K562 (cell line): ENCODE measurements around the gene E2F2. TPM values are rescaled to one million over a fixed set of nuclear protein-coding genes. Genes with fewer than 3 reads are reported as not detected.

Experiments used
- BRF1 ChIP-seq: IDR thresholded peaks from 3 replicates; pipeline ENCODE4 v1.6.1; 2011; ENCODE audit warnings: borderline replicate concordance, mild to moderate bottlenecking; ENCODE audit not compliant: insufficient read length; ENCODE audit errors: extremely low read depth
- CCNT2 ChIP-seq: IDR thresholded peaks from 2 replicates; pipeline ENCODE4 v1.6.1; 2011; ENCODE audit warnings: borderline replicate concordance, low read depth, mild to moderate bottlenecking, moderate library complexity, mixed read lengths, low read length; ENCODE audit not compliant: insufficient read length; ENCODE audit errors: extremely low read depth
- CSDE1 ChIP-seq, 2 experiments: fragments of 450-650 bp; IDR thresholded peaks; 2 replicates each; pipeline ENCODE4 v1.6.1; 2016; ENCODE audit warnings: mild to moderate bottlenecking in 1 of 2
- DACH1 ChIP-seq: fragments of 450-650 bp; IDR thresholded peaks from 2 replicates; pipeline ENCODE4 v1.6.1; 2018; ENCODE audit not compliant: partially characterized antibody
- ESRRB ChIP-seq: fragments of 250-450 bp; sonication (Bioruptor Pico); IDR thresholded peaks from 2 replicates; pipeline ENCODE4 v1.5.0; 2020; ENCODE audit warnings: mild to moderate bottlenecking, moderate library complexity, borderline replicate concordance
- FOXM1 ChIP-seq, 2 experiments: fragments of 450-650 bp in 1 of 2; sonication (generic) in 1 of 2; formaldehyde crosslinking in 1 of 2; IDR thresholded peaks; 2 replicates each; pipeline versions ENCODE4 v1.6.1 to v1.9.0; 2017 to 2022; ENCODE audit warnings: low read depth in 2 of 2, mild to moderate bottlenecking in 2 of 2, missing genetic modification reagents in 1 of 2, moderate library complexity in 1 of 2
- HDGF ChIP-seq: fragments of 450-650 bp; IDR thresholded peaks from 2 replicates; pipeline ENCODE4 v1.6.1; 2016
- HNRNPUL1 ChIP-seq: fragments of 200-400 bp; formaldehyde crosslinking; IDR thresholded peaks from 2 replicates; pipeline ENCODE4 v1.6.1; 2017; ENCODE audit warnings: low read length
- IFI16 ChIP-seq: fragments of 250-450 bp; sonication (Bioruptor Pico); IDR thresholded peaks from 2 replicates; pipeline ENCODE4 v2.1.2; 2022; ENCODE audit warnings: mild to moderate bottlenecking, inconsistent platforms
- KDM1A ChIP-seq, 2 experiments: fragments of 450-650 bp; IDR thresholded peaks; 2 replicates each; pipeline ENCODE4 v1.6.1; 2016; ENCODE audit warnings: mild to moderate bottlenecking in 2 of 2
- MAFF ChIP-seq: IDR thresholded peaks from 2 replicates; pipeline ENCODE4 v1.6.1; 2012; ENCODE audit warnings: low read length, improper control_type of control experiment
- MEF2A ChIP-seq: IDR thresholded peaks from 2 replicates; pipeline ENCODE4 v1.6.1; 2011; ENCODE audit warnings: low read depth, mild to moderate bottlenecking, low read length, moderate library complexity; ENCODE audit not compliant: control insufficient read depth
- SMC3 ChIP-seq: conservative IDR thresholded peaks from 2 replicates; pipeline ENCODE4 v1.6.1; 2011; ENCODE audit warnings: low read depth, low read length, improper control_type of control experiment; ENCODE audit not compliant: insufficient read depth
- SPI1 ChIP-seq: IDR thresholded peaks from 2 replicates; pipeline ENCODE4 v1.6.1; 2011; ENCODE audit warnings: low read depth, low read length, control low read depth, borderline replicate concordance
- SRSF9 ChIP-seq: fragments of 200-400 bp; formaldehyde crosslinking; IDR thresholded peaks from 2 replicates; pipeline ENCODE4 v1.6.1; 2017; ENCODE audit warnings: low read depth, low read length, borderline replicate concordance
- polyA plus RNA-seq, 8 experiments: library from polyadenylated mRNA; depleted of rRNA in 4 of 8; stranded (reverse) in 5 of 8; unstranded in 3 of 8; fragments of >200 nt; fragmentation: Nextera tagmentation in 2 of 8; fragmentation: Illumina TruSeq in 1 of 8; extraction: Ambion mirVana in 2 of 8; extraction: Trizol in 1 of 8; gene quantifications; 2 replicates each; pipeline versions ENCODE4 v1.2.1 to v1.2.3, GENCODE V29; 2011 to 2014; ENCODE audit warnings: inconsistent platforms in 1 of 8, missing spikeins in 1 of 8
- total RNA-seq, 7 experiments: library from RNA; depleted of rRNA in 6 of 7; stranded (reverse); fragments of >200 nt in 6 of 7; fragmentation: Illumina TruSeq in 2 of 7; extraction: Trizol in 2 of 7; gene quantifications; 2 replicates each; pipeline versions ENCODE4 v1.2.1 to v1.2.3, GENCODE V29; 2011 to 2021; ENCODE audit warnings: low replicate concordance in 1 of 7
- TF ChIP-seq, protein P1 (sequence below): sonication (generic); formaldehyde crosslinking; IDR thresholded peaks from 2 replicates; pipeline ENCODE4 v1.8.0; 2022; ENCODE audit warnings: missing genetic modification reagents, mild to moderate bottlenecking, moderate library complexity, borderline replicate concordance
- TF ChIP-seq, protein P2 (sequence below): fragments of 450-650 bp; IDR thresholded peaks from 2 replicates; pipeline ENCODE4 v1.6.1; 2017; ENCODE audit warnings: mild to moderate bottlenecking, moderate library complexity
- TF ChIP-seq, protein P3 (sequence below): fragments of 450-650 bp; IDR thresholded peaks from 2 replicates; pipeline ENCODE4 v1.6.1; 2017; ENCODE audit warnings: antibody characterized with exemption
- TF ChIP-seq, protein P4 (sequence below): IDR thresholded peaks from 3 replicates; pipeline ENCODE4 v1.6.1; 2011; ENCODE audit warnings: borderline replicate concordance, mild to moderate bottlenecking, moderate library complexity; ENCODE audit not compliant: insufficient read length; ENCODE audit errors: extremely low read depth

Gene E2F2
- total and polyA plus RNA-seq, 9 of the 15 experiments (the other 6 are each of a cell fraction or from before 2014, with no cell fraction given) = 3.1 to 25.3 (median 11.4) TPM

DNA sequence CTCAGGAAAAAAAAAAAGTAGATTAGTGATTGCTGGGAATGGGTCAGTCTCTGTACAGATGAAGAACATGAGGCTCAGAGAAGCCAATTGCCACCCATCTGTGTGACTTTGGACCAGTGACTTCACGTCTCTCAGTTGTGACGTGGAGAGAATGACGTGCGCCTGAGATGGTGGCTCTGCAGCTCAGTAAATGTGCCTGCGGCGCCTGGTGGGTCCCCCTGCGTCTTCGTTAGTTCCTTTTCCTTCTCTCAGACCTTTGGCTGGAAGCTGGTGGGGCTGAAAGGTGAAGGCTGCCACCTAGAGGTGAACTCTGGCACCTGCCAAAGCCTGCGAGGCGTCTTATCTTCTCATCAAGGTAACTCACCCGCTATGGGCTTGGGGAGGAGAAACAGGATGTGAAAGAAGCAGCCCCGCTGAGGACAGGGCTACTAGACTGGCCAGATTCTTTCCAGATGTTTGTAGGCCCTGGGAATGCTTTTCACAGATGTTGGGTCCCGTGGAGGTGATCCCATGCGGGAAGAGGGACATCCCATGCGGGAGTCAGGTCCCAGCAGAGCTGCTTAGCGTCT, 8.7 kb upstream of the E2F2 start (continued):
- 0 out of 2 replicates have a peak, but pooled peaks have one; percentile 48 for TF ChIP-seq HDGF
- TF ChIP-seq, protein P1, sequence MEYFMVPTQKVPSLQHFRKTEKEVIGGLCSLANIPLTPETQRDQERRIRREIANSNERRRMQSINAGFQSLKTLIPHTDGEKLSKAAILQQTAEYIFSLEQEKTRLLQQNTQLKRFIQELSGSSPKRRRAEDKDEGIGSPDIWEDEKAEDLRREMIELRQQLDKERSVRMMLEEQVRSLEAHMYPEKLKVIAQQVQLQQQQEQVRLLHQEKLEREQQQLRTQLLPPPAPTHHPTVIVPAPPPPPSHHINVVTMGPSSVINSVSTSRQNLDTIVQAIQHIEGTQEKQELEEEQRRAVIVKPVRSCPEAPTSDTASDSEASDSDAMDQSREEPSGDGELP (CRISPR knock-in tag) = peak; percentile 90
- no peak for TF ChIP-seq HNRNPUL1
- peak; percentile 59; the same call in 1 of the 2 replicates for TF ChIP-seq SPI1
- TF ChIP-seq IFI16 = no peak
- TF ChIP-seq MAFF = 0 out of 2 replicates have a peak, but pooled peaks have one; percentile 7
- TF ChIP-seq FOXM1 (IDR thresholded peaks at IDR 0.05; ENCODE audit: low read depth) = peak; percentile 58; the same call in 1 of the 2 replicates
- no peak for TF ChIP-seq FOXM1 (CRISPR knock-in tag; IDR thresholded peaks at IDR 0.05; ENCODE audit: low read depth)
- TF ChIP-seq, protein P2, sequence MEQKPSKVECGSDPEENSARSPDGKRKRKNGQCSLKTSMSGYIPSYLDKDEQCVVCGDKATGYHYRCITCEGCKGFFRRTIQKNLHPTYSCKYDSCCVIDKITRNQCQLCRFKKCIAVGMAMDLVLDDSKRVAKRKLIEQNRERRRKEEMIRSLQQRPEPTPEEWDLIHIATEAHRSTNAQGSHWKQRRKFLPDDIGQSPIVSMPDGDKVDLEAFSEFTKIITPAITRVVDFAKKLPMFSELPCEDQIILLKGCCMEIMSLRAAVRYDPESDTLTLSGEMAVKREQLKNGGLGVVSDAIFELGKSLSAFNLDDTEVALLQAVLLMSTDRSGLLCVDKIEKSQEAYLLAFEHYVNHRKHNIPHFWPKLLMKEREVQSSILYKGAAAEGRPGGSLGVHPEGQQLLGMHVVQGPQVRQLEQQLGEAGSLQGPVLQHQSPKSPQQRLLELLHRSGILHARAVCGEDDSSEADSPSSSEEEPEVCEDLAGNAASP = no peak
- no peak for TF ChIP-seq CCNT2
- no peak for TF ChIP-seq BRF1
- peak; percentile 98 for TF ChIP-seq SMC3
- peak in 1 of 2 experiments; percentile 70; a peak in 2 of 4 replicates for TF ChIP-seq CSDE1 (IDR thresholded peaks at IDR 0.05)
- no peak for TF ChIP-seq ESRRB (CRISPR knock-in tag)
- no peak for TF ChIP-seq SRSF9
- TF ChIP-seq, protein P3, sequence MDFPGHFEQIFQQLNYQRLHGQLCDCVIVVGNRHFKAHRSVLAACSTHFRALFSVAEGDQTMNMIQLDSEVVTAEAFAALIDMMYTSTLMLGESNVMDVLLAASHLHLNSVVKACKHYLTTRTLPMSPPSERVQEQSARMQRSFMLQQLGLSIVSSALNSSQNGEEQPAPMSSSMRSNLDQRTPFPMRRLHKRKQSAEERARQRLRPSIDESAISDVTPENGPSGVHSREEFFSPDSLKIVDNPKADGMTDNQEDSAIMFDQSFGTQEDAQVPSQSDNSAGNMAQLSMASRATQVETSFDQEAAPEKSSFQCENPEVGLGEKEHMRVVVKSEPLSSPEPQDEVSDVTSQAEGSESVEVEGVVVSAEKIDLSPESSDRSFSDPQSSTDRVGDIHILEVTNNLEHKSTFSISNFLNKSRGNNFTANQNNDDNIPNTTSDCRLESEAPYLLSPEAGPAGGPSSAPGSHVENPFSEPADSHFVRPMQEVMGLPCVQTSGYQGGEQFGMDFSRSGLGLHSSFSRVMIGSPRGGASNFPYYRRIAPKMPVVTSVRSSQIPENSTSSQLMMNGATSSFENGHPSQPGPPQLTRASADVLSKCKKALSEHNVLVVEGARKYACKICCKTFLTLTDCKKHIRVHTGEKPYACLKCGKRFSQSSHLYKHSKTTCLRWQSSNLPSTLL = no peak
- peak; percentile 33 for TF ChIP-seq DACH1
- 0 out of 2 replicates have a peak, but pooled peaks have one; percentile 38 for TF ChIP-seq MEF2A
- TF ChIP-seq, protein P4, sequence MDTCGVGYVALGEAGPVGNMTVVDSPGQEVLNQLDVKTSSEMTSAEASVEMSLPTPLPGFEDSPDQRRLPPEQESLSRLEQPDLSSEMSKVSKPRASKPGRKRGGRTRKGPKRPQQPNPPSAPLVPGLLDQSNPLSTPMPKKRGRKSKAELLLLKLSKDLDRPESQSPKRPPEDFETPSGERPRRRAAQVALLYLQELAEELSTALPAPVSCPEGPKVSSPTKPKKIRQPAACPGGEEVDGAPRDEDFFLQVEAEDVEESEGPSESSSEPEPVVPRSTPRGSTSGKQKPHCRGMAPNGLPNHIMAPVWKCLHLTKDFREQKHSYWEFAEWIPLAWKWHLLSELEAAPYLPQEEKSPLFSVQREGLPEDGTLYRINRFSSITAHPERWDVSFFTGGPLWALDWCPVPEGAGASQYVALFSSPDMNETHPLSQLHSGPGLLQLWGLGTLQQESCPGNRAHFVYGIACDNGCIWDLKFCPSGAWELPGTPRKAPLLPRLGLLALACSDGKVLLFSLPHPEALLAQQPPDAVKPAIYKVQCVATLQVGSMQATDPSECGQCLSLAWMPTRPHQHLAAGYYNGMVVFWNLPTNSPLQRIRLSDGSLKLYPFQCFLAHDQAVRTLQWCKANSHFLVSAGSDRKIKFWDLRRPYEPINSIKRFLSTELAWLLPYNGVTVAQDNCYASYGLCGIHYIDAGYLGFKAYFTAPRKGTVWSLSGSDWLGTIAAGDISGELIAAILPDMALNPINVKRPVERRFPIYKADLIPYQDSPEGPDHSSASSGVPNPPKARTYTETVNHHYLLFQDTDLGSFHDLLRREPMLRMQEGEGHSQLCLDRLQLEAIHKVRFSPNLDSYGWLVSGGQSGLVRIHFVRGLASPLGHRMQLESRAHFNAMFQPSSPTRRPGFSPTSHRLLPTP = no peak
- peak; percentile 85 to 86 for TF ChIP-seq KDM1A (IDR thresholded peaks at IDR 0.05)
